GM21825 (cell line): ENCODE results near the gene TMEM123.
"Not testable (repeated sequence)": the region's sequence is repeated elsewhere in the genome, so short reads cannot be mapped to it uniquely, and the experiment has no call there.

Experiments
- ATAC-seq: cut with Tn5 transposase; IDR thresholded peaks from one replicate; pipeline ENCODE4 v1.9.1; 2021; ENCODE audit warnings: mild to moderate bottlenecking, moderate library complexity; ENCODE audit not compliant: unreplicated experiment

The TMEM123 gene

GRCh38 chr11:102451041-102451680, 1.4 kb downstream of the TMEM123 start:
- ATAC-seq, result no peak

- ATAC-seq, result no peak
These were observed 2.7 kb downstream of the TMEM123 start for GRCh38 chr11:102449651-102450570.

- ATAC-seq, result no peak
These were observed 3.7 kb downstream of the TMEM123 start for GRCh38 chr11:102448869-102449224.

- no peak for ATAC-seq
These were observed 4.4 kb downstream of the TMEM123 start for GRCh38 chr11:102447941-102448868.

- no peak for ATAC-seq
These were observed 5.4 kb downstream of the TMEM123 start for GRCh38 chr11:102447193-102447592.

- ATAC-seq, result no peak
These were observed 6.0 kb downstream of the TMEM123 start for GRCh38 chr11:102446606-102447005.

- not testable (repeated sequence) for ATAC-seq
These were observed 7.9 kb downstream of the TMEM123 start for GRCh38 chr11:102444693-102445092.

GRCh38 chr11:102444142-102444541, 8.4 kb downstream of the TMEM123 start:
- not testable (repeated sequence) for ATAC-seq

- not testable (repeated sequence) for ATAC-seq
These were observed 13.6 kb downstream of the TMEM123 start for GRCh38 chr11:102439063-102439363.

- ATAC-seq, result no peak
These were observed 14.1 kb downstream of the TMEM123 start for GRCh38 chr11:102438311-102439062.

GRCh38 chr11:102437727-102438126, 14.8 kb downstream of the TMEM123 start:
- no peak for ATAC-seq

GRCh38 chr11:102436976-102437375, 15.6 kb downstream of the TMEM123 start:
- no peak for ATAC-seq

GRCh38 chr11:102436561-102436960, 16.0 kb downstream of the TMEM123 start:
- no peak for ATAC-seq

GRCh38 chr11:102435688-102436087, 16.9 kb downstream of the TMEM123 start:
- ATAC-seq, result no peak

- not testable (repeated sequence) for ATAC-seq
These were observed 19.0 kb downstream of the TMEM123 start for GRCh38 chr11:102433571-102433970.

GRCh38 chr11:102432560-102432959, 20.0 kb downstream of the TMEM123 start:
- ATAC-seq, result not testable (repeated sequence)

GRCh38 chr11:102431404-102431803, 21.2 kb downstream of the TMEM123 start:
- ATAC-seq, result no peak

GRCh38 chr11:102430158-102430836, 22.3 kb downstream of the TMEM123 start:
- ATAC-seq, result peak; percentile 84

GRCh38 chr11:102429691-102430090, 22.9 kb downstream of the TMEM123 start:
- ATAC-seq, result no peak

- ATAC-seq, result no peak
These were observed 23.3 kb downstream of the TMEM123 start for GRCh38 chr11:102429226-102429625.
